Activated CD4-positive, alpha-beta memory T cell treated with anti-CD3 and anti-CD28 coated beads for 36 hours (primary cell): ENCODE data around the gene MAPK10. TPM values are rescaled to one million over a fixed set of nuclear protein-coding genes. Genes with fewer than 3 reads are reported as not detected.
"Not testable (repeated sequence)": the region's sequence is repeated elsewhere in the genome, so short reads cannot be mapped to it uniquely, and the experiment has no call there.

ENCODE experiments used
- CTCF ChIA-PET: fragments of 350-600 bp; sonication (Branson Sonifier 250); formaldehyde crosslinking; loops from one replicate; lab custom pipeline; 2021; ENCODE audit warnings: antibody characterized with exemption, inconsistent platforms; lab: Charles Lee
- POLR2A ChIA-PET: fragments of 350-600 bp; sonication (Branson Sonifier 250); formaldehyde crosslinking; loops from one replicate; lab custom pipeline; 2021; ENCODE audit warnings: antibody characterized with exemption; lab: Charles Lee
- DNase-seq: peaks from one replicate; pipeline ENCODE4 v3.0.0-alpha.2; 2020
- H3K27ac Mint-ChIP-seq: one replicate; pipeline ENCODE4 v1.8.0; 2021; ENCODE audit warnings: mixed read lengths
- H3K27me3 Mint-ChIP-seq: one replicate; pipeline ENCODE4 v1.8.0; 2021; ENCODE audit warnings: mixed read lengths
- H3K36me3 Mint-ChIP-seq: one replicate; pipeline ENCODE4 v1.8.0; 2021; ENCODE audit warnings: mixed read lengths
- H3K4me1 Mint-ChIP-seq: one replicate; pipeline ENCODE4 v1.8.0; 2021; ENCODE audit warnings: low read depth, mixed read lengths
- H3K4me3 Mint-ChIP-seq: one replicate; pipeline ENCODE4 v1.8.0; 2021; ENCODE audit warnings: mild to moderate bottlenecking, mixed read lengths
- H3K9me3 Mint-ChIP-seq: one replicate; pipeline ENCODE4 v1.8.0; 2021; ENCODE audit warnings: mixed read lengths
- intact Hi-C: fragments of 100-400 bp; cut with micrococcal nuclease; formaldehyde crosslinking; loops from one replicate; pipeline ENCODE4 v1.15.1; 2023
- total RNA-seq, 2 experiments: library from RNA; stranded (reverse); gene quantifications; one replicate each; pipeline ENCODE4 v1.2.3, GENCODE V29; 2021

Gene MAPK10
- total RNA-seq, 2 experiments from 2014 or later: not detected

DNA sequence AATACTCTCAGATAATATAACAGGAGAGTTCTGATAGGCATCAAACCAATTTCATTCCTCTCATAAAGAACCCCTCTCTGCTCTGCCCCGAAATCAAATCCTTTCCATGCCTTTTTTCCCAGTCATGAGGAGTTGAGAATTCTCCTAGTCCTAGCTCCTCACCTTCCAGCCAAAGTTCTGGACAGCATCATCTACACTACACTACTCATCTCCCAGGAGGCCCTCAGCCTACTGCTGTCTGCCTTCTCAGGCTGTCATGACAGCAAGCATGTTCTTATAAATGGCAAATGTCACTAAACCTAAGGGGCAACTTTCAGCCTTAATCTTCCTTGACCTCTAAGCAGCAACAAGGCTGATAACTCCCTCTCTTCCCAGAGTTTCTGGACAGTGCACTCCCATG is 26.6 kb downstream of the MAPK10 start:
- H3K4me1 Mint-ChIP-seq: no peaks in the 10 kb centered on the region
- H3K36me3 Mint-ChIP-seq: no peaks in the 10 kb centered on the region
- intact Hi-C loops: no loop called here
- POLR2A ChIA-PET: no interaction called here
- CTCF ChIA-PET: no interaction called here
- no peak for DNase-seq
- H3K27me3 Mint-ChIP-seq: no peaks in the 10 kb centered on the region
- no peak overlapping the region for H3K27ac Mint-ChIP-seq
- H3K9me3 Mint-ChIP-seq: no peaks in the 10 kb centered on the region
- no peak overlapping the region for H3K4me3 Mint-ChIP-seq

DNA sequence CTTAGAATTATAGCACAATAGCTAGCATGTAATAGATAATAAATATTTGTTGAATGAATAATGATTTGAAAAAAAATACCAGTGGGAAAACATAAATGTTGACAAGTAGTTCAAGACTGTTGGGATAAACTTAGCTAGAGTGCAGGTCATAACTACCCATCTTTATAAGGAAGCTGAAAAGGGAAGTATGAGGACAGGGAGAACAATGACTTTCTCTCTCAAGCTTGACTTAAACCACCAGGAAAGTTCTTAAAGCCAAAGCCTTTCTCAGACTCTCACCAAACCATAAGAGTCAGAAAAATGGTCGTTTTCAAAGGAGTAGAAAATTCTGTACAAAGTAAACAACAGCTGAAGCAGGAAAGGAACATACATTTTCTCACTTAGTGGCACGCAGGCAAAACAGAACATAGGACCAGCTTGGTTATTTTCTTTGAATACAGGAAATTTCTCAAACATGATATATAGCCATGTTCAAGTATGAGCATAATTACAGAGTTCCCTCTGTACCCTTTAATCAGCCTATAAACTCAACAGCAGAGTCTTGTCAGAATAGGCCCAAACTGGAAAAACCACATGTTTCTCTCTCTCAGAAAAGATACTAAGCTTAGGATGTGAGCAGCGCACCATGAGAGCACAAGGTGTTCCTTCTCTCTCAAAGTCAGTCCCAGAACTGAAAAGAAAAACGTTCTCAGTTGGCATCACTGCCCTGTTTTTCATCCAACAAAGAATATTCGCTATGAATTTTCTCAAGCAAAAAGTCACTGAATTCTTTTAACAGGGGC is 28.7 kb downstream of the MAPK10 start:
- ChIA-PET CTCF (no interaction called here), POLR2A (no interaction called here)

DNA sequence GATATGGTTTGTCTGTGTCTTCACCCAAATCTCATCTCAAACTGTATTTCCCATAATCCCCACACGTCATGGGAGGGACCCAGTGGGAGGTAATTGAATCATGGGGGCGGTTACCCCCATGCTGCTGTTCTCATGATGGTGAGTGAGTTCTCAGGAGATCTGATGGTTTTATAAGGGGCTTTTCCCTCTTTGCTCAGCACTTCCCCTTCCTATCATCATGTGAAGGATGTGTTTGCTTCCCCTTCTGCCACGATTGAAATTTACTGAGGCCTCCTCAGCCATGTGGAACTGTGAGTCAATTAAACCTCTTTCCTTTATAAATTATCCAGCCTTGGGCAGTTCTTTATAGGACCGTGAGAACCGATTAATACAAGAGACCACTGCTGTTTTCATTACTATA is 29.4 kb downstream of the MAPK10 start:
- CTCF ChIA-PET, H3K27ac Mint-ChIP-seq, H3K4me3 Mint-ChIP-seq, H3K36me3 Mint-ChIP-seq, POLR2A ChIA-PET, H3K27me3 Mint-ChIP-seq, intact Hi-C loops, H3K9me3 Mint-ChIP-seq, DNase-seq, H3K4me1 Mint-ChIP-seq: not testable (repeated sequence)

More for the DNA sequence above, 28.7 kb downstream of the MAPK10 start:
- Mint-ChIP-seq H3K9me3 (no peaks in the 10 kb centered on the region), H3K27ac (no peak overlapping the region), H3K4me1 (no peaks in the 10 kb centered on the region), H3K4me3 (no peak overlapping the region), H3K36me3 (no peaks in the 10 kb centered on the region), H3K27me3 (no peaks in the 10 kb centered on the region)
- intact Hi-C loops: no loop called here
- no peak for DNase-seq

DNA sequence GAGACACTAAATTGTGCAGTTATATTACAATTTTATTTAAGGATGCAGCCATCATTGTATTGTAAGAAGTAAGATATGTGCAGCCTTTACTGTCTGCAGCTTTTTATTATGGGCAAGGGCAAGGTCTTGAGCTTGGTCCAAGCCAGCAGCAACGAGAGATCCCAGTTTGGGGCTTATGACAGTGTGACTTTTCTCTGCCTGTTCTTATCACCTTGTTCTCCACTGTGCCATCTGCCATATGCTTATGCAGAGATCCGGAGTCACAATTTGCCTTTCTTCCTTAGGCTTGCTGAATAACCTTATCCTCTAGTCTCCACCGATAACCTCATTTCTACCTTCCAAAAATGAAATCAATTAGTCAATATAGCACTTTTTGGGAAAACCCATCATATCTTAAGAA is 30.4 kb downstream of the MAPK10 start:
- ChIA-PET POLR2A (no interaction called here), CTCF (no interaction called here)
- H3K27me3 Mint-ChIP-seq: no peaks in the 10 kb centered on the region
- H3K27ac Mint-ChIP-seq: no peak overlapping the region
- no peak overlapping the region for H3K4me3 Mint-ChIP-seq
- no peaks in the 10 kb centered on the region for H3K36me3 Mint-ChIP-seq
- intact Hi-C loops: no loop called here
- DNase-seq: no peak
- H3K4me1 Mint-ChIP-seq: no peaks in the 10 kb centered on the region
- no peaks in the 10 kb centered on the region for H3K9me3 Mint-ChIP-seq

DNA sequence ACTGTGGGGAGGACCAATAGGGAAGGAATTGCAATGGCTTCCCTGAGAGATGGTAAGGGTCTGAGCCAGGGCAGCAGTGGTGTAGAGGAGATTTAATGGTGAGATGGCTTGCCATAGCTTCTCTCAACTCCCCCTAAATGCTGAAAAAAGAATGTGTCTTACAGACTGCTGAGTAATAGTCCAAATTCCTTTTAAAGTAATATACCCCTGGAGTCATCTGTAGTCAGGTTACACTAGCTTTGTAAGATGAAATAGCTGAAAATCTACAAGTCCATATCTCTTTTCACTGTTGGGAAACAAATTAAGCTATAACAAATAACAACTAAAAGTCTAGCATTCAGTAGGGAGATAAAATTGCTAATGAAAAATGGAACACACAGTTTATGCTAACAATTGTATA is 33.5 kb downstream of the MAPK10 start:
- H3K27ac Mint-ChIP-seq: no peak overlapping the region
- H3K4me1 Mint-ChIP-seq: no peaks in the 10 kb centered on the region
- H3K4me3 Mint-ChIP-seq: no peak overlapping the region
- no peaks in the 10 kb centered on the region for H3K27me3 Mint-ChIP-seq
- no peaks in the 10 kb centered on the region for H3K9me3 Mint-ChIP-seq
- ChIA-PET CTCF (no interaction called here), POLR2A (no interaction called here)
- no peak for DNase-seq
- intact Hi-C loops: no loop called here
- H3K36me3 Mint-ChIP-seq: no peaks in the 10 kb centered on the region

DNA sequence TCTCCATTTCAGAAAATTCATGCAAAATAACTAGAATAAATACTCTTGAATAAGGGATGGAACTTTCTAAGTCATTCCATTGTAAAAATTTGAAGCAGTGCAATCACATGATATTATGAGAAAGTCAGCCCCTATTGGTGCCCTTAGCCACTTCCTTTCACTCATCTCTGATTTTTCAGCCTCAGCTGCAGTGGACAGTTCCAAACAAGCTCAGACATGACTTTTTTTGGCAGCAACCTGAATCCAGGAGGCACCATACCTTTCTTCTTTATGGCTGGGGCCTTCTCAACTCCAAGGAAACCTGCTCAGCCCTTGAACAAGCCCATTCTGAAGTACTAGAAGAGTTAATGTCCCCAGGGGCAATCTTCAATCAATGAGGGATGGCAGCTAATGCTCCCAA is 40.5 kb downstream of the MAPK10 start:
- H3K27ac Mint-ChIP-seq: no peak overlapping the region
- intact Hi-C loops: no loop called here
- no peaks in the 10 kb centered on the region for H3K27me3 Mint-ChIP-seq

DNA sequence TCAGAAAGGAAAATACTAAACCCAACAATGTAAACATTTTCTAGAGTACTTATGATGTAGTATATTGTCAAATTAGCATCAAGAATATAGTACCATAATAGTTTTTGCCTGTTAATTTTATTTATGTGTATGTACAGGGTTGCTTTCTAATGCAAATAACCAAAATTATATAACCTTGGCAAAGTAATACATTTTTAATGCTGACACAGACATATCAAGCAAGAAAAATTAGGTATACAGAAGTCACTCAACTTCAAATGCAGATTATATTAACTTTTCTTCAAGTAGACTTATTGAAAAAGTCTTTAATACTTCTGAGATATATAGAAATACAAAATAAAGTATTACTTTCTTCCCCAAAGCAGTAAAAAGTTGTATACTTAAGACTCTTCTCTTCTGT is 44.3 kb downstream of the MAPK10 start:
- intact Hi-C loops: no loop called here
- Mint-ChIP-seq H3K27me3 (no peaks in the 10 kb centered on the region), H3K4me3 (no peak overlapping the region), H3K9me3 (no peaks in the 10 kb centered on the region), H3K36me3 (no peaks in the 10 kb centered on the region), H3K27ac (no peak overlapping the region), H3K4me1 (no peaks in the 10 kb centered on the region)
- CTCF ChIA-PET: no interaction called here
- POLR2A ChIA-PET: no interaction called here
- DNase-seq: no peak

More for the DNA sequence above, 40.5 kb downstream of the MAPK10 start:
- H3K36me3 Mint-ChIP-seq: no peaks in the 10 kb centered on the region
- ChIA-PET POLR2A (no interaction called here), CTCF (no interaction called here)
- H3K4me1 Mint-ChIP-seq: no peaks in the 10 kb centered on the region
- H3K9me3 Mint-ChIP-seq: no peaks in the 10 kb centered on the region
- H3K4me3 Mint-ChIP-seq: no peak overlapping the region
- no peak for DNase-seq

DNA sequence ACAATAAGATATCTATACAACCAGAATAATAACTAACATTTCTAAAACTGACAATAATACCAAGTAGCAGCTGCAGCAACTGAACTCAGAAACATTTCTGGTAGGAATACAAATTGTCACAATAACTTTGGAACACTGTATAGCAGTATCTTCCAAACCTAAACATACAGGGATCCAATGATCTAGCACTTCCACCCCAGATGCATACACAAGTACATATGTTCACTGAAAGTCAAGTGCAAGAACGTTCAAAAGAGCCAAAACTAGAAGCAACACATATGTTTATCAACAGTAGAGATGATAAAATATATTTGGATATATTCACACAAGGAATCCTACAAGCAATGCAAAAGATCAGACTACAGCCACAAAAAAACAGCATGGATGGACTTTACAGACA is 46.2 kb downstream of the MAPK10 start:
- POLR2A ChIA-PET: no interaction called here
- no peaks in the 10 kb centered on the region for H3K27me3 Mint-ChIP-seq
- intact Hi-C loops: no loop called here
- H3K9me3 Mint-ChIP-seq: no peaks in the 10 kb centered on the region
- CTCF ChIA-PET: no interaction called here
- H3K36me3 Mint-ChIP-seq: no peaks in the 10 kb centered on the region
- no peak overlapping the region for H3K4me3 Mint-ChIP-seq
- no peaks in the 10 kb centered on the region for H3K4me1 Mint-ChIP-seq
- H3K27ac Mint-ChIP-seq: no peak overlapping the region
- DNase-seq: no peak

DNA sequence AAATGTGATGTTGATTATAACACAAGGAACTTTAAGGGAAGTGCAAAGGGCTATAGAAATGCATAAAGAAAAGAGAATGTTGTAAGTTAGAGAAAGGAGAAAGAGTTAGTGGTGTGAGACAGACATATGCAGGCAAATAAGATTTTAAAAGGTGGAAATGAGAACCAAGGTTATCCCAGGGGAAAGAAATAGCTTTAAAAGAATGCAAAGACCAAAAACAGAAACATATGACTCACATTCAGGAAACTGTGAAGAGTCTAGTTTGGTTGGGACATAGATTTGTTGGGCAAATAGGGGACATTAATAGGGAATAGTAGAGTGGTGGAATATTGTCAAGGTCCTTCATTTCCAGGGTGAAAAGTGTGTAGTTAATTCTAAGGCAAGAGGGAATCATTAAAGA is 52.4 kb downstream of the MAPK10 start:
- Mint-ChIP-seq H3K4me1 (no peaks in the 10 kb centered on the region), H3K27ac (no peak overlapping the region), H3K4me3 (no peak overlapping the region), H3K9me3 (no peaks in the 10 kb centered on the region), H3K36me3 (no peaks in the 10 kb centered on the region), H3K27me3 (no peaks in the 10 kb centered on the region)
- ChIA-PET POLR2A (no interaction called here), CTCF (no interaction called here)
- no peak for DNase-seq
- intact Hi-C loops: no loop called here

DNA sequence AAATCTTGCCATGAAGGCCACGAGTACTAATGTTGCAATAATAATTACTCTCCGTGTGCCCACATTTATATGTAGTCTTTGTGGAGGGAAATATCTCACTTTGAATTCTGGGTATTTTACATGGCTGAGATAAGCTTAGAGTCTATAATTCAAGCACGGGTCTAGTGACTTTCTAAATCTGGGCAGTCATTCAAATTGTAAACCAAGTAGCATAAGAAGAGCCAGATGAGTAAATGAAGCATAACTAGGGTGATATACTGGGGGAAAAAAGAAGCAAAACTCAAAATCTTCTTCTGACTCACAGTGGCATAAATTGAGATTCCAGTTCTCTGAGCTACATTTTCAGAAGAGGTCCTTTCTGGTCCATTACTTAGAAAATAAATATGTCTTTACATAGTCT is 53.0 kb downstream of the MAPK10 start:
- no peaks in the 10 kb centered on the region for H3K9me3 Mint-ChIP-seq
- no peaks in the 10 kb centered on the region for H3K27me3 Mint-ChIP-seq
- ChIA-PET CTCF (no interaction called here), POLR2A (no interaction called here)
- no peaks in the 10 kb centered on the region for H3K36me3 Mint-ChIP-seq
- no peaks in the 10 kb centered on the region for H3K4me1 Mint-ChIP-seq
- DNase-seq: no peak
- intact Hi-C loops: no loop called here
- H3K4me3 Mint-ChIP-seq: no peak overlapping the region
- H3K27ac Mint-ChIP-seq: no peak overlapping the region

DNA sequence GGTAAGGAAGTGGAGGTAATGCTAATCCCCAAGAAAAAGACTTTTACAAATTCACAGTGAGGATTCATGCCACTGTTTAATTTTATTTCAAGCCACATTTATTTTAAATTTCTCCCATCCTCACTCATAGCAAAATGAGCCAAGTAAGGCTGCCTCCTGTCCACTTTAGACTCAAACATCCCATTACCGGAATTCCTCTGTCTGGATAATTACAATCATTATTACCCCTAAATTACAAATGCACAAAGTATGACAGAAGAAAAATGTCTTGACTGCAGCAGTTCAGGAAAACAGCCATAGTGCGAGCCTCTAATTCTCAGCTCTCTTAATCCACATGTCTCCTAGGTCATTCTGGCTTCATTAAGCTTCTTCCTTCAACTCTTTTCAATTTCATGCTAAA is 57.0 kb downstream of the MAPK10 start:
- Mint-ChIP-seq H3K27me3 (no peaks in the 10 kb centered on the region), H3K9me3 (no peaks in the 10 kb centered on the region), H3K4me3 (no peak overlapping the region), H3K4me1 (no peaks in the 10 kb centered on the region), H3K27ac (no peak overlapping the region), H3K36me3 (no peaks in the 10 kb centered on the region)
- POLR2A ChIA-PET: no interaction called here
- intact Hi-C loops: no loop called here
- DNase-seq: no peak
- CTCF ChIA-PET: no interaction called here

DNA sequence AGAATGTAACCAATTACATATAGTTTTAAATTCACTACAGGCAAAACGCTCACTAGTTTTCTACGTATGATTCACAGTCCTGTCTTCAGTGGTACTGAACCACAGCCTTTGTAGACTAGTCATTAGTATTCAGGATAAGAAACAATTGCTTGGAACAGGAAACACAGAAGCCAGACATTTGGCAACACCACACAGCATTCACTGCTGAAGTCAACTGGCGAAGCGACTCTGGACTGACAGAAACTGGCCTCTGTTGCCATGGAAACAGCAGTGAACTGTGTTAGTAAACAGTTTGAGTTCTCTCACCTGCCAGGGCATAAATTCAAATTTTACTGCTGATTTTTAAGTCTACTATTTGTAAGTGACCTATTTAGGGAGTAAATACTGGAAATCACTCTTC is 57.6 kb downstream of the MAPK10 start:
- no peak overlapping the region for H3K27ac Mint-ChIP-seq
- CTCF ChIA-PET: no interaction called here
- DNase-seq: no peak
- H3K9me3 Mint-ChIP-seq: no peaks in the 10 kb centered on the region
- H3K36me3 Mint-ChIP-seq: no peaks in the 10 kb centered on the region
- intact Hi-C loops: no loop called here
- no peaks in the 10 kb centered on the region for H3K27me3 Mint-ChIP-seq
- H3K4me1 Mint-ChIP-seq: no peaks in the 10 kb centered on the region
- POLR2A ChIA-PET: no interaction called here
- H3K4me3 Mint-ChIP-seq: no peak overlapping the region

DNA sequence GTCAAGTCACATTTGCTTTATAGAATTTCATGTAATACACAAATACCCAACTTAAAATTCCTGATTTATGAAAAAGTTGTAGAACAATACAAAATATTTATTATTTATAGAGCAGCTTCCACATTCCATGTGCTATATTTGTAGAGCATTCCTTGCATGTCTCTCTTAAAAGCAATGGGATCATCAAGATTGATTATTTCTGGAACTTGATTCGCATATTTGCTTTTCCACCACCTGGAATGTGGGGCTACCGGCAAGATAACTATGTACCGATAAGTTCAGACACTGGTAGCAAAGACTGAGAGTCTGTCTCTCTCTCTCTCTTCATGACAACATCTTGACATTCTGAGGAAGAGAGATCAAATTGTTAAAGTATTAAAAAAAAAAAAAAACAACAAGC is 59.3 kb downstream of the MAPK10 start:
- Mint-ChIP-seq H3K27me3 (no peaks in the 10 kb centered on the region), H3K4me3 (no peak overlapping the region), H3K4me1 (no peaks in the 10 kb centered on the region), H3K27ac (no peak overlapping the region), H3K36me3 (no peaks in the 10 kb centered on the region), H3K9me3 (no peaks in the 10 kb centered on the region)
- CTCF ChIA-PET: no interaction called here
- no peak for DNase-seq
- intact Hi-C loops: no loop called here
- POLR2A ChIA-PET: no interaction called here
